CD4-positive, alpha-beta T cell (primary cell): Measurements from ENCODE around the gene SLC25A28. TPM values are rescaled to one million over a fixed set of nuclear protein-coding genes. Genes with fewer than 3 reads are reported as not detected.

Source experiments
- ATAC-seq: fragments of 200-7000 bp; cut with Tn5 transposase; one replicate; pipeline ENCODE4 v1.10.0; 2022; ENCODE audit warnings: mild to moderate bottlenecking; ENCODE audit not compliant: poor library complexity
- CTCF ChIA-PET: fragments of 350-600 bp; sonication (Branson Sonifier 250); formaldehyde crosslinking; loops from one replicate; lab custom pipeline; 2021; ENCODE audit warnings: antibody characterized with exemption, inconsistent platforms; lab: Charles Lee
- POLR2A ChIA-PET: fragments of 350-600 bp; sonication (Branson Sonifier 250); formaldehyde crosslinking; loops from one replicate; lab custom pipeline; 2021; ENCODE audit warnings: antibody characterized with exemption, inconsistent platforms; lab: Charles Lee
- DNase-seq, 14 experiments: peaks; one replicate each; pipeline ENCODE4 v3.0.0-alpha.2; 2013 to 2020; ENCODE audit warnings: mixed read lengths in 2 of 14
- H3K27ac ChIP-seq, 2 donors: one replicate each; pipeline versions ENCODE4 v1.5.1 to v1.7.0; 2013; ENCODE audit warnings: low read length in 2 of 2, low read depth in 1 of 2, mild to moderate bottlenecking in 1 of 2
- H3K27me3 ChIP-seq, 2 experiments: 1 replicate in 1 of 2; 2 replicates in 1 of 2; pipeline versions ENCODE4 v1.6.1 to v1.7.0; 2013; ENCODE audit warnings: low read length in 2 of 2, control low read depth in 1 of 2, mild to moderate bottlenecking in 1 of 2, moderate library complexity in 1 of 2; ENCODE audit not compliant: insufficient read depth in 2 of 2, control insufficient read depth in 1 of 2
- H3K36me3 ChIP-seq: one replicate; pipeline ENCODE4 v1.6.1; 2013; ENCODE audit warnings: low read length, control low read depth; ENCODE audit not compliant: insufficient read depth
- H3K4me1 ChIP-seq: one replicate; pipeline ENCODE4 v1.6.1; 2013; ENCODE audit warnings: low read length, control low read depth; ENCODE audit not compliant: insufficient read depth
- H3K4me3 ChIP-seq: one replicate; pipeline ENCODE4 v1.5.1; 2013; ENCODE audit warnings: mild to moderate bottlenecking, low read length, moderate library complexity
- H3K9me3 ChIP-seq, 2 experiments: 1 replicate in 1 of 2; 2 replicates in 1 of 2; pipeline versions ENCODE4 v1.6.1 to v1.7.0; 2013; ENCODE audit warnings: low read length in 2 of 2, mild to moderate bottlenecking in 2 of 2, control low read depth in 1 of 2, moderate library complexity in 1 of 2; ENCODE audit not compliant: control insufficient read depth in 1 of 2, insufficient read depth in 1 of 2
- H3K27ac Mint-ChIP-seq: one replicate; pipeline ENCODE4 v1.8.0; 2020; ENCODE audit warnings: mixed read lengths
- H3K27me3 Mint-ChIP-seq: one replicate; pipeline ENCODE4 v1.8.0; 2021; ENCODE audit warnings: mixed read lengths
- H3K36me3 Mint-ChIP-seq: one replicate; pipeline ENCODE4 v1.8.0; 2021; ENCODE audit warnings: low read depth, mixed read lengths
- H3K4me1 Mint-ChIP-seq: one replicate; pipeline ENCODE4 v1.8.0; 2021; ENCODE audit warnings: low read depth, mixed read lengths
- H3K4me3 Mint-ChIP-seq: one replicate; pipeline ENCODE4 v1.8.0; 2020; ENCODE audit warnings: mild to moderate bottlenecking, mixed read lengths
- H3K9me3 Mint-ChIP-seq: one replicate; pipeline ENCODE4 v1.8.0; 2020; ENCODE audit warnings: mixed read lengths
- intact Hi-C, 2 experiments: fragments of 100-400 bp; cut with DNase I in 1 of 2; cut with micrococcal nuclease in 1 of 2; formaldehyde crosslinking; loops; one replicate each; pipeline versions ENCODE4 v1.15.1 to v1.9.0; 2023 to 2025; cut with DNase I, micrococcal nuclease
- total RNA-seq, 174 experiments: library from RNA in 2 of 174; stranded (reverse) in 2 of 174; gene quantifications; one replicate each; pipeline ENCODE4 v1.2.3 and lab custom pipeline; 2021 to 2026
- TF ChIP-seq, protein P1 (sequence below): fragments of 200-600 bp; IDR thresholded peaks from one replicate; pipeline ENCODE4 v1.8.0; 2022; ENCODE audit warnings: antibody characterized with exemption, mild to moderate bottlenecking

SLC25A28 gene
- total RNA-seq, 2 experiments from 2014 or later, result 112 to 113 TPM

DNA sequence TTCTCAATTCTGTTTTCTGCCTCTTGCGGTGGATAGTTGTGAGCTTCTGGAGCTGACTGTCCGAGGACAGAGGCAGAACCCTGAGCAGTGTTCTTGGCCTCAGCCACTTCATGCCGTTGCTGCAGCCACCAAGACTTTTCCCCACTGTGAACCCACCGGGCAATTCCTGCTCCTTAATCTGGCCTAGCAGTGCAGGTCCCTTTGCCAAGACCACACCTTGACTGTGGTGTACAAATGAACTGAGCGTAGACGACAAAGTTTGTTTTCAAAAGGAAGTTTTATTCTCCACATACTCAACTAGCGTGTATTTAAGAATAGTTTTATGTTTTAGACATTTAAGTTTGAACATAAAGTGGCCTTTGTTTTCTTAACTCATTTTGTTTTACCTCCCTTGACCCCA is 29.4 kb downstream of the SLC25A28 start:
- H3K4me3 Mint-ChIP-seq, result no peak overlapping the region
- Histone ChIP-seq H3K27ac (no peak overlapping the region), H3K4me3 (no peak overlapping the region), H3K9me3 (no peaks in the 10 kb centered on the region), H3K36me3 (no peaks in the 10 kb centered on the region), H3K27me3 (peaks cover 0 to 2% of the 10 kb centered on the region in 2 experiments), H3K4me1 (no peaks in the 10 kb centered on the region)
- H3K4me1 Mint-ChIP-seq, result no peaks in the 10 kb centered on the region
- ATAC-seq, result no peak
- no peaks in the 10 kb centered on the region for H3K36me3 Mint-ChIP-seq
- no peak overlapping the region for H3K27ac Mint-ChIP-seq
- no peaks in the 10 kb centered on the region for H3K9me3 Mint-ChIP-seq
- intact Hi-C loops, result no loop called here
- peaks cover 4% of the 10 kb centered on the region for H3K27me3 Mint-ChIP-seq
- TF ChIP-seq, protein P1, sequence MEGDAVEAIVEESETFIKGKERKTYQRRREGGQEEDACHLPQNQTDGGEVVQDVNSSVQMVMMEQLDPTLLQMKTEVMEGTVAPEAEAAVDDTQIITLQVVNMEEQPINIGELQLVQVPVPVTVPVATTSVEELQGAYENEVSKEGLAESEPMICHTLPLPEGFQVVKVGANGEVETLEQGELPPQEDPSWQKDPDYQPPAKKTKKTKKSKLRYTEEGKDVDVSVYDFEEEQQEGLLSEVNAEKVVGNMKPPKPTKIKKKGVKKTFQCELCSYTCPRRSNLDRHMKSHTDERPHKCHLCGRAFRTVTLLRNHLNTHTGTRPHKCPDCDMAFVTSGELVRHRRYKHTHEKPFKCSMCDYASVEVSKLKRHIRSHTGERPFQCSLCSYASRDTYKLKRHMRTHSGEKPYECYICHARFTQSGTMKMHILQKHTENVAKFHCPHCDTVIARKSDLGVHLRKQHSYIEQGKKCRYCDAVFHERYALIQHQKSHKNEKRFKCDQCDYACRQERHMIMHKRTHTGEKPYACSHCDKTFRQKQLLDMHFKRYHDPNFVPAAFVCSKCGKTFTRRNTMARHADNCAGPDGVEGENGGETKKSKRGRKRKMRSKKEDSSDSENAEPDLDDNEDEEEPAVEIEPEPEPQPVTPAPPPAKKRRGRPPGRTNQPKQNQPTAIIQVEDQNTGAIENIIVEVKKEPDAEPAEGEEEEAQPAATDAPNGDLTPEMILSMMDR, result no peak
- POLR2A ChIA-PET, result no interaction called here
- CTCF ChIA-PET, result no interaction called here
- DNase-seq, result no peak

DNA sequence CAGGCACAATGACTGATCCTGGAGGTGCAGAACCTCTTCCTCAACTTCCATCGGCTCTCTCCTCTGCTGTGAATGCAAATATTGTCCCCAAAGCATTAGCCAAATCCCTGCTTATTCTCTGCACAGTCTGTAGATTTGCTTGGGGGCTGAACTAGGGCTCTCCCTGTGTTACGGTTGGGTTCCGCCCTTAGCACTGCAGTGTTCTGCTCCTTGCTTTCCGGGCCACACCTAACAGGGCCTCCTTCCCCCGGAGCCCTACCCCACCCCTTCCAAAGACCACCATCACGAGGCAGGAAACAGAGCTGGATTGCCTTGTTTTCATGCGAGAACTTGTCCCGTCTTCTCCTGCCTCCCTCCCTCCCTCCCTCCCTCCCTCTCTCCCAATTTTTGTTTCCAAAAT is 36.6 kb downstream of the SLC25A28 start:
- peaks cover 5% of the 10 kb centered on the region for H3K27me3 Mint-ChIP-seq
- H3K36me3 ChIP-seq, result no peaks in the 10 kb centered on the region
- no peaks in the 10 kb centered on the region for H3K4me1 ChIP-seq
- peaks cover 0 to 6% of the 10 kb centered on the region in 2 experiments for H3K27me3 ChIP-seq
- POLR2A ChIA-PET, result no interaction called here
- H3K4me1 Mint-ChIP-seq, result no peaks in the 10 kb centered on the region
- TF ChIP-seq, protein P1, result no peak
- no peaks in the 10 kb centered on the region for H3K9me3 Mint-ChIP-seq
- CTCF ChIA-PET, result no interaction called here
- H3K9me3 ChIP-seq, result no peaks in the 10 kb centered on the region
- intact Hi-C loops, result no loop called here
- H3K27ac Mint-ChIP-seq, result no peak overlapping the region
- H3K4me3 ChIP-seq, result no peak overlapping the region
- no peaks in the 10 kb centered on the region for H3K36me3 Mint-ChIP-seq
- no peak overlapping the region for H3K4me3 Mint-ChIP-seq
- H3K27ac ChIP-seq, result no peak overlapping the region
- ATAC-seq (no peak), DNase-seq (no peak)

GRCh38 chr10:99582255-99582770 is 37.9 kb downstream of the SLC25A28 start:
- ChIA-PET CTCF (no interaction called here), POLR2A (no interaction called here)
- Mint-ChIP-seq H3K27ac (no peak overlapping the region), H3K4me1 (no peaks in the 10 kb centered on the region), H3K4me3 (no peak overlapping the region), H3K9me3 (no peaks in the 10 kb centered on the region), H3K36me3 (no peaks in the 10 kb centered on the region), H3K27me3 (peaks cover 12% of the 10 kb centered on the region)
- no peaks in the 10 kb centered on the region for H3K4me1 ChIP-seq
- H3K4me3 ChIP-seq, result no peak overlapping the region
- H3K27me3 ChIP-seq, result peaks cover 0 to 6% of the 10 kb centered on the region in 2 experiments
- DNase-seq, result no peak
- no peaks in the 10 kb centered on the region for H3K9me3 ChIP-seq
- ATAC-seq, result no peak
- H3K27ac ChIP-seq, result no peak overlapping the region
- TF ChIP-seq, protein P1, result no peak
- no peaks in the 10 kb centered on the region for H3K36me3 ChIP-seq
- intact Hi-C loops, result no loop called here
